Lung (tissue), 12 donors: ENCODE results near the gene NDUFA13. TPM values are rescaled to one million over a fixed set of nuclear protein-coding genes. Genes with fewer than 3 reads are reported as not detected.
A peak's percentile ranks its signal among the peaks of the same experiment; 100 is the strongest.

Source experiments
- ATAC-seq: fragments of 200-7000 bp; cut with Tn5 transposase; one replicate; pipeline ENCODE4 v1.9.1; 2020; ENCODE audit warnings: moderate number of reproducible peaks; ENCODE audit not compliant: insufficient read depth, low FRiP score
- DNase-seq, 3 donors: peaks; one replicate each; pipeline ENCODE4 v3.0.0-alpha.2; 2013 to 2017
- H3K27ac ChIP-seq, 2 donors: one replicate each; pipeline ENCODE4 v1.5.1; 2013; ENCODE audit warnings: mild to moderate bottlenecking in 2 of 2, moderate library complexity in 2 of 2, control low read depth in 1 of 2, inconsistent platforms in 1 of 2, low read depth in 1 of 2, low read length in 1 of 2
- H3K27me3 ChIP-seq, 3 donors: one replicate each; pipeline ENCODE4 v1.5.1; 2013; ENCODE audit warnings: low read length in 2 of 3; ENCODE audit not compliant: control insufficient read depth in 3 of 3, insufficient read depth in 3 of 3
- H3K36me3 ChIP-seq, 4 donors: one replicate each; pipeline ENCODE4 v1.5.1; 2013; ENCODE audit warnings: low read length in 4 of 4, mild to moderate bottlenecking in 1 of 4, moderate library complexity in 1 of 4; ENCODE audit not compliant: control insufficient read depth in 4 of 4, insufficient read depth in 4 of 4
- H3K4me1 ChIP-seq, 5 donors: one replicate each; pipeline ENCODE4 v1.5.1; 2013; ENCODE audit warnings: low read length in 5 of 5, mild to moderate bottlenecking in 2 of 5, moderate library complexity in 1 of 5; ENCODE audit not compliant: control insufficient read depth in 5 of 5, insufficient read depth in 5 of 5
- H3K4me3 ChIP-seq: one replicate; pipeline ENCODE4 v1.5.1; 2013; ENCODE audit warnings: mild to moderate bottlenecking, control low read depth, moderate library complexity
- H3K9ac ChIP-seq, 2 donors: one replicate each; pipeline ENCODE4 v1.5.1; 2013; ENCODE audit warnings: low read length in 2 of 2, control low read depth in 1 of 2; ENCODE audit not compliant: insufficient read depth in 1 of 2
- H3K9me3 ChIP-seq, 4 donors: one replicate each; pipeline ENCODE4 v1.5.1; 2013; ENCODE audit warnings: low read length in 3 of 4, mild to moderate bottlenecking in 1 of 4, moderate library complexity in 1 of 4; ENCODE audit not compliant: control insufficient read depth in 4 of 4, insufficient read depth in 3 of 4
- WGBS, 2 donors: extraction: QIAGEN DNeasy Blood & Tissue Kit; methylation state at CpG; one replicate each; pipeline ENCODE4 v1.1.7; 2013; 5-methylcytosine and 5-hydroxymethylcytosine counted together
- polyA plus RNA-seq, 2 donors: library from polyadenylated mRNA; stranded (reverse); fragments of 200-250 nt; gene quantifications; one replicate each; pipeline ENCODE4 v1.2.1, GENCODE V29; 2013
- total RNA-seq, 2 donors: library from RNA; depleted of rRNA in 1 of 2; stranded (reverse); fragments of >200 nt in 1 of 2; gene quantifications; one replicate each; pipeline ENCODE4 v1.2.1, GENCODE V29; 2014 to 2021
- TF ChIP-seq, protein P1 (sequence below): IDR thresholded peaks from 2 replicates; pipeline ENCODE4 v1.5.1; 2012; ENCODE audit warnings: mild to moderate bottlenecking; ENCODE audit errors: control extremely low read depth, extremely low read depth
- donor health status: control.
- donor health status: control.
- donor health status: Bipolar disorder and iron deficiency.
- donor health status: healthy.
- donor health status: DM: yes; HTN: yes; CAD: no.

The NDUFA13 gene
- total and polyA plus RNA-seq, 4 donors = 63.7 to 360 (median 311) TPM

DNA sequence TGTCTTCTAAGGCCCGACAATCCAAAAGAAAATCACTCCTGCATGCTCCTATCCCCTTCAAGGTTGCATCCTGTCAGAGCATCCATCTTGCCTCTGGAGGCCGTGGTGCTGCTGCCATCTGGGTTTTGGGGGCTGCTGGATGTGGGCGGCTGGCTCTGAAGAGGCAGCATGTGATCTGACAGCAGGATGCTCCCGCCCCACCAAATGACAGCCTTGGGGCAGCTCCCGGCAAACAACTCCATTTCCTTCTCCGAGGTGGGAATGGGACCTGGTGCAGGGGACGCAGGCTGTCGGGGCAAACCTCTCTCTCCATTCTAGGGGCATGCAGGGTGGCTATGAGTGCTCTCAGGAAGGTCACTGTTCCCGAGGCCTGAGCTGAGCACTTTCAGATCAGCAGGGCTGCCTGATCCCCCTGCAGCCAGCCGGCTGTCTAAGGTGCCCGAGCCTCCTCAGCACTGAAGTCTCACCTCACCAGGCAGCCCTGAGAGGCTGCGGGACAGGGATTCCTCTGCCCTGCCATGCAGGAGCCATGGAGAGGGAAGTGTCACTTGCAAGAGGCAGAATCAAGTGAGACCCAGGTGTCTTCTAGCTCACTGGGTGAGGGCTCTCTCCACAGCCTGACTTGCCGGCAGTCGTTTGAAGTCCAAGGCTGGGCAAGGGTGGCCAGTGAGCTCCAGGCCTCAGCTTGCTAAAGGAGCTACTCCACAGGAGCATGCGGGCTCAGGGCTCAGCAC is 29.5 kb upstream of the NDUFA13 start:
- ATAC-seq (no peak), DNase-seq (no peak)
- Histone ChIP-seq H3K27me3 (no peaks in the 10 kb centered on the region), H3K27ac (no peak overlapping the region), H3K4me1 (peaks cover 16 to 60% (median 30%) of the 10 kb centered on the region in 5 donors), H3K4me3 (no peak overlapping the region), H3K9ac (no peak overlapping the region), H3K9me3 (no peaks in the 10 kb centered on the region), H3K36me3 (peaks cover 0 to 10% (median under 1%) of the 10 kb centered on the region in 4 donors)
- TF ChIP-seq, protein P1, sequence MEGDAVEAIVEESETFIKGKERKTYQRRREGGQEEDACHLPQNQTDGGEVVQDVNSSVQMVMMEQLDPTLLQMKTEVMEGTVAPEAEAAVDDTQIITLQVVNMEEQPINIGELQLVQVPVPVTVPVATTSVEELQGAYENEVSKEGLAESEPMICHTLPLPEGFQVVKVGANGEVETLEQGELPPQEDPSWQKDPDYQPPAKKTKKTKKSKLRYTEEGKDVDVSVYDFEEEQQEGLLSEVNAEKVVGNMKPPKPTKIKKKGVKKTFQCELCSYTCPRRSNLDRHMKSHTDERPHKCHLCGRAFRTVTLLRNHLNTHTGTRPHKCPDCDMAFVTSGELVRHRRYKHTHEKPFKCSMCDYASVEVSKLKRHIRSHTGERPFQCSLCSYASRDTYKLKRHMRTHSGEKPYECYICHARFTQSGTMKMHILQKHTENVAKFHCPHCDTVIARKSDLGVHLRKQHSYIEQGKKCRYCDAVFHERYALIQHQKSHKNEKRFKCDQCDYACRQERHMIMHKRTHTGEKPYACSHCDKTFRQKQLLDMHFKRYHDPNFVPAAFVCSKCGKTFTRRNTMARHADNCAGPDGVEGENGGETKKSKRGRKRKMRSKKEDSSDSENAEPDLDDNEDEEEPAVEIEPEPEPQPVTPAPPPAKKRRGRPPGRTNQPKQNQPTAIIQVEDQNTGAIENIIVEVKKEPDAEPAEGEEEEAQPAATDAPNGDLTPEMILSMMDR = no peak
- 80 to 84% methylated on average over 15 of the region's 15 CpGs for WGBS, 2 donors

DNA sequence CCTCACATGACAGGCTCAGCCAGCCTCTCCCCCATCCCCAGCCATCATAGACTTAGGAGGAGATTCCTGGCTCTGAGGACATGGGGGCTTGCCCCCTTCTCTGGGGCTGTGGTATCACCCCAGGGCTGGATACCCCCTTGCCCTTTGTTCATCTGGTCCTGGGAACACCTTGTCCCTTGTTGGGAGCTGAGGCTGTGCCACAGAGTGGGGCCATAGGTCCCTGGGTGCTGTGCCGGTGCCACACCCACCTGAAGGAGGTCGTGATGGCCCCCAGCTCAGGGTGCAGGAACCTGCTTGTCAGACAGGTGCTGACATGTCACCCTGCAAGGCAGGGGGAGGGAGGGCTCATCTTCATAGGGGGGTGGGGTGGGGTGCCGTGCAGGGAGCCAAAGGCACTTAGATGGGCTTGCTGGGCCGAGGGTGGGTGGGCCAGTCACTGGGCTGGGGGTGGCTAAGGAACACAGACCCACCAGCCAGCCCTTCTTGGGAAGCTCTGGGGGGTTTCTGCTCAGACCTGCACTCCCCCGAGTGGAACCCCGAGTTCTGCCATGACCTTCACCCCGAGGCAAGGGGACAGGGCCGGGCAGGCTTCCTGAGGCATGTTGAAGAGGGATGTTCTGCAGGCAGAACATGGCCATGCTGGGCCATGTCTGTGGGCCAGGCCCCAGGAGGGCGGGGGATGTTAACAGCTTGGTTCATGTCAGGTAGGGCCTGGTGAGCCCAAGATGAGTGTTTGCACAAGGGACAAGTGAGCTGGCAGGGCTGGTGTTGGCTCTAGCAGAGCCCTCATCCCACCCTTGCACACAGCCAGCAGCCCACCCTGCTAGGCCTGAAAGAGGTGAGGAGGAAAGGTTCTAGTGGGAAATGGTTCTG is 28.7 kb upstream of the NDUFA13 start:
- no peak overlapping the region for H3K4me3 ChIP-seq
- H3K27me3 ChIP-seq = no peaks in the 10 kb centered on the region
- H3K9ac ChIP-seq = no peak overlapping the region
- H3K9me3 ChIP-seq = no peaks in the 10 kb centered on the region
- WGBS, 2 donors = 73 to 81% methylated on average over 9 of the region's 9 CpGs
- H3K27ac ChIP-seq = peak overlapping the region in 1 of 2 donors; percentile 17
- H3K4me1 ChIP-seq = peaks cover 16 to 58% (median 30%) of the 10 kb centered on the region in 5 donors
- DNase-seq (peak in 2 of 3 donors; percentile 28 to 30), ATAC-seq (no peak)
- H3K36me3 ChIP-seq = peaks cover 0 to 10% (median 2%) of the 10 kb centered on the region in 4 donors
- TF ChIP-seq, protein P1 = no peak

DNA sequence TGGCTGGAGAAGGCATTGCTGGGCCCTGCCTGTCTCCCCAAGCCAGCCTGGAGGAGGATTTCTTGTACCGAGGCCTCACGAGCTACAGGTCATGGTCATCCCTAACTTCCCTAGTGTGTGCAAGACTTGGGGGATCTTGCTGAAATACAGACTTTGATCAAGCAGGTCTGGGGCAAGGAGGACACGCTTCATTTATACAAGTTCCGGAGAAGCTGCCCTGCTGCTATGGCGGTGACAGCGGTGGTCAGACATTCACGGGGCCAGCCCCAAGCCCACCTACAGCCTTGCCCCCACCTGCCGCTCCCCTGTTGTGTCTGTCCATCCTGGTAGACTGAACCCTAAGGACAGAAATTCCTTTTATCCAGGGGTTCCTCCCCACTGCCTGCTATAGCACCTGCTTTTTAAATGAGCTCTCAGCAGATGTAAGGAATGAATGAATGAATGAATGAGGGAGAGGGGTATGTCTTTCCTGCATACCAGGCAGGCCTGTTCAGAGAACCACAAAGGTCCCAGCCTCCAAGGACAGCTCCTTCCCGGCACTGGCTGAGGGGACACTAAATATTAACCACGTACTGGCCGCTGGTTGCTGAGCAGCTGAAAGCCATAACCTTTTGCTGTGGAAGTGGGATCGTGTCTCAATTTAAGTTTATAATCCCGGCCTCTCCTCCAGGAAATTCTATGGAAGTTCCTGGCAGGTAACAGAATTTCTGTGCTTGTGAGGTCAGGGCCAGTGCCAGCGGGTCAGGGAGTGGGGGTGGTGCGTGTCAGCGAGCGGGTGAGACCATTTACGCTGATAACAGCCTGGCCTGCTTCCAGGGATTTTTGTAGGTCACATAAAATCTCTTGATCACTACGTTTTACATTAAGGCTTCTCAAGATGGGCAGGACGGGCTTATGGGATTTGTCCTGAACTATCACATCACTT is 27.8 kb upstream of the NDUFA13 start:
- H3K4me3 ChIP-seq = no peak overlapping the region
- peak; percentile 38 to 51 (median 44) for DNase-seq
- ATAC-seq = no peak
- 51 to 60% methylated on average over 20 of the region's 20 CpGs for WGBS, 2 donors
- peak overlapping the region in 1 of 2 donors; percentile 75 for H3K9ac ChIP-seq
- H3K9me3 ChIP-seq = no peaks in the 10 kb centered on the region
- peak overlapping the region in 1 of 2 donors; percentile 65 for H3K27ac ChIP-seq
- H3K4me1 ChIP-seq = peaks cover 15 to 49% (median 30%) of the 10 kb centered on the region in 5 donors
- TF ChIP-seq, protein P1 = no peak
- peaks cover 2 to 10% (median 5%) of the 10 kb centered on the region in 4 donors for H3K36me3 ChIP-seq
- no peaks in the 10 kb centered on the region for H3K27me3 ChIP-seq
